GM20000 (cell line): ENCODE measurements around the gene ZNF784.

Source experiments
- DNase-seq: peaks from one replicate; pipeline ENCODE4 v3.0.0; 2012; ENCODE audit warnings: low spot score
- TF ChIP-seq, protein P1 (sequence below): IDR thresholded peaks from 2 replicates; pipeline ENCODE4 v1.5.1; 2012; ENCODE audit warnings: mild to moderate bottlenecking, control low read depth; ENCODE audit errors: extremely low read depth, missing control alignments

The ZNF784 gene

GRCh38 chr19:55656552-55656951 lies 32.2 kb upstream of the ZNF784 start:
- TF ChIP-seq, protein P1, sequence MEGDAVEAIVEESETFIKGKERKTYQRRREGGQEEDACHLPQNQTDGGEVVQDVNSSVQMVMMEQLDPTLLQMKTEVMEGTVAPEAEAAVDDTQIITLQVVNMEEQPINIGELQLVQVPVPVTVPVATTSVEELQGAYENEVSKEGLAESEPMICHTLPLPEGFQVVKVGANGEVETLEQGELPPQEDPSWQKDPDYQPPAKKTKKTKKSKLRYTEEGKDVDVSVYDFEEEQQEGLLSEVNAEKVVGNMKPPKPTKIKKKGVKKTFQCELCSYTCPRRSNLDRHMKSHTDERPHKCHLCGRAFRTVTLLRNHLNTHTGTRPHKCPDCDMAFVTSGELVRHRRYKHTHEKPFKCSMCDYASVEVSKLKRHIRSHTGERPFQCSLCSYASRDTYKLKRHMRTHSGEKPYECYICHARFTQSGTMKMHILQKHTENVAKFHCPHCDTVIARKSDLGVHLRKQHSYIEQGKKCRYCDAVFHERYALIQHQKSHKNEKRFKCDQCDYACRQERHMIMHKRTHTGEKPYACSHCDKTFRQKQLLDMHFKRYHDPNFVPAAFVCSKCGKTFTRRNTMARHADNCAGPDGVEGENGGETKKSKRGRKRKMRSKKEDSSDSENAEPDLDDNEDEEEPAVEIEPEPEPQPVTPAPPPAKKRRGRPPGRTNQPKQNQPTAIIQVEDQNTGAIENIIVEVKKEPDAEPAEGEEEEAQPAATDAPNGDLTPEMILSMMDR: no peak

DNA sequence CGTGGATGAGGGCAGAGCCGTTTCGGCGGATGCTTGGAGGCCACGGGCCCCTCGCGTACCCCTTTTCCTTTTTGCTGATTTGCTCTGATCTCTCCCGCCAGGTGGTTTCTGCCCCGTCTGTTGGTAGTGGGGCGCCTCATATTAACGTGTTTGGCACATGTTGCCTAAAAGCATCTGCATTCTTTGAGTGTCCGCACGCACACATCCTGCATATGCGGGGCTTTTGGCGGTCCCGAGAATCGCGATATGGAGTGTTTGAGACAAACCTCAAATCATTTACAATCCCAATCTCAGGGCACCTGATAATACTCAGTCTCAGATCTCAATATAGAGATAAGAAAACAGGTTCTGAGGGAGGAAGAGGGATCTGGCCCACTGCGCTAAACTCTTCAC lies 31.3 kb upstream of the ZNF784 start:
- no peak for DNase-seq

More at GRCh38 chr19:55656552-55656951, 32.2 kb upstream of the ZNF784 start:
- no peak for DNase-seq

DNA sequence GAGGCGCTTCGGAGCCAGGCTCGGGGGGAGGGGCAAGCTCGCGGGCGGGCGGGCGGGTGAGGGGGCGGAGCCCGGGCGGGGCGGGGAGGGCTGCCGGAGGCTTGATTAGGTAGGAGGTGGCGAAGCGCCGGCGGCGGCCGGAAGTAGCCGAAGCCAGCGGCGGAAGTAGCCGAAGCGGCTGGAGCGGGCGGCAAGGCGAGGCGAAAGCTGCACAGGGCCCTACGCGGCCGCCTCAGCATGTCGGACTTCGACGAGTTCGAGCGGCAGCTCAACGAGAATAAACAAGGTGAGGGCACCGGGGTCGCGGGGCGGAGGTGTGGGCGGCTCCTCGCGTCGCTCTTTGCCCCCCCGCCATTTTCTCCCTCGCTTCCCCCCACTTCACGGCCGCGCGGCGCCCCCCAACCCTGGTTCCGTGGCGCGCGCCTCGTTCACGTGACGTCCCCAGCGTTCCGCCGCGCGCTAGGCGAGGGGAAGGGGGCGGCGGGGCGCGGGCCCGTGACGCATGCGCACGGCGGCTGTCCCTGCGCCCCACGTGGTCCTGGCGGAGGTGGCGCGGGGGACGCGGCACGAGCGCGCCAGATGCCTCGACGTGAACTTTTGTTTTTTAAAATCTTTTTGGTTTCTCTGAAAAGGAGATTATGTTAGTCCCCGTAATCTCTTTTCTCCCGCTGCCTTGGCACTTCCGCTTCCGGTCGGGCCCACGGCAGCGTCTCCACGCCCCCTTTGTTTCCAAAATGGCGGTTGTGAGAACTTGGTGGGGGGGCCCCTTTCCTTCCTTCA lies 30.7 kb upstream of the ZNF784 start, which contains the start of gene U2AF2:
TSS of gene U2AF2 (plus strand) at position 168 of the 780 bp plus-strand sequence. CDS start at position 238, 70 bp downstream.
- DNase-seq: peak; percentile 98
- TF ChIP-seq, protein P1: no peak

More for the DNA sequence above, 31.3 kb upstream of the ZNF784 start:
- TF ChIP-seq, protein P1: no peak

- TF ChIP-seq, protein P1: no peak
- peak; percentile 95 for DNase-seq
Observed at GRCh38 chr19:55654323-55654867, 30.0 kb upstream of the ZNF784 start.

- TF ChIP-seq, protein P1: peak; percentile 100
- DNase-seq: peak; percentile 95
Observed at GRCh38 chr19:55653651-55654322, 29.4 kb upstream of the ZNF784 start.

DNA sequence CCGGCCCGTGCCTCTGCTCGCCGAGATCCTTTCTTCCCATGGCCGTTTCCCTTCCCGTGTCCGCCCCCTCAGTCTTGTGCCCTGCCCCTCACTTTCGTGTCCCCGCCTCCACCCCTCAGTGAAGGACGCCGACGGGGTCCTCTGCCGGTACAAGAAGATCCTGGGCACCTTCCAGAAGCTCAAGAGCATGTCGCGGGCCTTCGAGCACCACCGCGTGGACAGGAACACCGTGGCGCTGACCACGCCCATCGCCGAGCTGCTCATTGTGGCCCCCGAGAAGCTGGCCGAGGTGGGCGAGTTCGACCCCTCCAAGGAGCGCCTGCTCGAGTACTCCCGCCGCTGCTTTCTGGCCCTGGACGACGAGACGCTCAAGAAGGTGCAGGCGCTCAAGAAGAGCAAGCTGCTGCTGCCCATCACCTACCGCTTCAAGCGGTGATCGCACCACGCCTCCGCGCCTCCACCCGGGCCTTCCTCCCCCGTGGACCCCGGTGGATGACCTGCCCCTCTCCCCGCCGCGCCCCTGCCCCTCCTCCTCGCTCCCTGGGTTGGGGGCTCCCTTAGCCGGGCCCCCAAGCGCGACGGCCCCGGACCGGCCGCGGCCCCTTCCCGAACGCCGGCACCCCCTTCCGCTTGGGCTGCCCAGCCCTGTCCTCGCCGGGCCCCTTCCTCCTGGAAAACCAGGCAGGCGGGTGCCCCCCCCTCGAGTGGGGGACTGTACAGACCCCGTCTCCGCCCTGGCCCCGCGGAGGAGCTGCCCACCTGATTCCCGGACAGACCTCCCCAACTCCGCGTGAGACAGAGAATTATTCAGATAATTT lies 28.2 kb upstream of the ZNF784 start:
- DNase-seq: no peak
- TF ChIP-seq, protein P1: no peak
